Brain microvascular endothelial cell (primary cell): ENCODE measurements around the gene CDC34.

Source experiments
- DNase-seq: peaks from one replicate; pipeline ENCODE4 v3.0.0-alpha.2; 2020
- H3K27ac ChIP-seq: fragments of 250-450 bp; sonication (Bioruptor Pico); 2 replicates; pipeline ENCODE4 v1.5.1; 2020; ENCODE audit warnings: mild to moderate bottlenecking, moderate library complexity
- H3K27me3 ChIP-seq: fragments of 250-450 bp; sonication (Bioruptor Pico); replicated peaks from 2 replicates; pipeline ENCODE4 v1.5.1; 2020; ENCODE audit warnings: mild to moderate bottlenecking
- H3K36me3 ChIP-seq: fragments of 250-450 bp; sonication (Bioruptor Pico); replicated peaks from 2 replicates; pipeline ENCODE4 v1.5.1; 2020; ENCODE audit warnings: mild to moderate bottlenecking
- H3K4me3 ChIP-seq: 2 replicates; pipeline ENCODE4 v1.5.1; 2011; ENCODE audit warnings: low read depth, mild to moderate bottlenecking, control low read depth, low read length, moderate library complexity
- CTCF ChIP-seq: IDR thresholded peaks from 2 replicates; pipeline ENCODE4 v1.5.1; 2011; ENCODE audit warnings: low read depth, mild to moderate bottlenecking, moderate library complexity, low read length, control low read depth, inconsistent platforms; ENCODE audit errors: missing control alignments
- in situ Hi-C: cut with HindIII; loops from 2 replicates; pipeline ENCODE4 v1.10.0; 2017; ENCODE audit warnings: low sequenced_read_pairs, low pct_ligation_motif_present

Gene CDC34

GRCh38 chr19:514166-514663 lies 17.3 kb upstream of the CDC34 start:
- H3K27ac ChIP-seq = no peak overlapping the region
- in situ Hi-C loops = no loop called here
- TF ChIP-seq CTCF = no peak

GRCh38 chr19:517721-518597 lies 13.6 kb upstream of the CDC34 start:
- Histone ChIP-seq H3K27ac (no peak overlapping the region), H3K27me3 (no peaks in the 10 kb centered on the region), H3K4me3 (no peak overlapping the region), H3K36me3 (no peaks in the 10 kb centered on the region)
- DNase-seq = no peak
- no peak for TF ChIP-seq CTCF
- in situ Hi-C loops = no loop called here

More at GRCh38 chr19:514166-514663, 17.3 kb upstream of the CDC34 start:
- Histone ChIP-seq H3K27me3 (no peaks in the 10 kb centered on the region), H3K4me3 (no peak overlapping the region), H3K36me3 (no peaks in the 10 kb centered on the region)
- DNase-seq = no peak

GRCh38 chr19:518598-519231 lies 12.8 kb upstream of the CDC34 start:
- Histone ChIP-seq H3K36me3 (no peaks in the 10 kb centered on the region), H3K4me3 (no peak overlapping the region), H3K27ac (no peak overlapping the region), H3K27me3 (no peaks in the 10 kb centered on the region)
- DNase-seq = no peak
- in situ Hi-C loops = no loop called here
- no peak for TF ChIP-seq CTCF

GRCh38 chr19:519449-519865 lies 12.1 kb upstream of the CDC34 start:
- Histone ChIP-seq H3K27ac (no peak overlapping the region), H3K4me3 (no peak overlapping the region), H3K27me3 (no peaks in the 10 kb centered on the region), H3K36me3 (no peaks in the 10 kb centered on the region)
- in situ Hi-C loops = no loop called here
- no peak for TF ChIP-seq CTCF
- no peak for DNase-seq

- Histone ChIP-seq H3K27ac (no peak overlapping the region), H3K27me3 (no peaks in the 10 kb centered on the region), H3K4me3 (no peak overlapping the region), H3K36me3 (no peaks in the 10 kb centered on the region)
- no peak for DNase-seq
- TF ChIP-seq CTCF = no peak
- in situ Hi-C loops = no loop called here
Measured at GRCh38 chr19:522726-523125, 8.8 kb upstream of the CDC34 start.
